ENCODE measurements around the gene FGF12.

FGF12 gene

DNA sequence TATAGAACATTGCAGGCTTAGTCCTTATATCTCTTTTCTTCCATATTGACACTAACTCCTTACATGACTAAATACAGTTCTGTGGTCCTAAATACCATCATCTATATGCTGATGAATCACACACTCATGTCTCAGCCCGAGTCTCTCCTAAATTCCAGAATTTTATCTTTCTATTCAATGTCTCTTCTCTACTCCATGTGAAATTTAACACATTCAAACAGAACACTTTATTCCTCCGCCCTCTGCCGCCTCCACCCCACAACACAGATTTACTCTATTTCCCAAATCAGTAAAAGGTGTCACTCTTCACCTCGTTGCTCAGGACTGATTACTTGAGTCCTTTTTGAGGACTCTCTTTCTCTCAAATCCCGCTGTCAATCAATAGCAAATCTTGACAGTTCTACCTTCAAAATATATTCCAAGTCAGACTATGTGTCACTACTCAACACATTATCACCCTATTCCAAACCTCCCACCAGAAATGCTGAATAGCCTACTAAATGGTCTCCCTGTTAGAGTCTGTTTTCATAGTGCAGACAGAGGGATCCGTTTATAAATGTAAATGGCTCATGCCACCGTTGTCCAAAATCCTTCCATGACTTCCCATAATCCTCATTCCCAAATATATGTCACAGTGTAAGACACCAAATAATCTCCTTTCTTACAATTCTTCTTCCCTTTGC is 230.3 kb downstream of the FGF12 start:
- Histone ChIP-seq H3K9me2 (replicated peaks; ENCODE audit: insufficient read depth, low read length) (no peaks in the 10 kb centered on the region), H3K4me3 (ENCODE audit: insufficient read depth, low read length, poor library complexity, severe bottlenecking) (no peak overlapping the region), H3K9ac (ENCODE audit: low read length) (no peak overlapping the region), H3K4me2 (ENCODE audit: low read depth, low read length, poor library complexity, severe bottlenecking) (no peak overlapping the region), H3F3A (ENCODE audit: insufficient read depth) (no peaks in the 10 kb centered on the region), H3K36me3 (ENCODE audit: low read length) (no peaks in the 10 kb centered on the region), H3K27ac (ENCODE audit: low read depth, low read length) (no peak overlapping the region), H3K79me2 (ENCODE audit: insufficient read depth, low read length) (no peaks in the 10 kb centered on the region), H3K9me3 (ENCODE audit: insufficient read depth, low read length) (no peaks in the 10 kb centered on the region), H2AFZ (ENCODE audit: low read depth, low read length, severe bottlenecking) (no peak overlapping the region), H4K20me1 (ENCODE audit: low read depth, low read length) (no peaks in the 10 kb centered on the region), H3K27me3 (ENCODE audit: low read length) (no peaks in the 10 kb centered on the region)
- TF ChIP-seq, protein P1, sequence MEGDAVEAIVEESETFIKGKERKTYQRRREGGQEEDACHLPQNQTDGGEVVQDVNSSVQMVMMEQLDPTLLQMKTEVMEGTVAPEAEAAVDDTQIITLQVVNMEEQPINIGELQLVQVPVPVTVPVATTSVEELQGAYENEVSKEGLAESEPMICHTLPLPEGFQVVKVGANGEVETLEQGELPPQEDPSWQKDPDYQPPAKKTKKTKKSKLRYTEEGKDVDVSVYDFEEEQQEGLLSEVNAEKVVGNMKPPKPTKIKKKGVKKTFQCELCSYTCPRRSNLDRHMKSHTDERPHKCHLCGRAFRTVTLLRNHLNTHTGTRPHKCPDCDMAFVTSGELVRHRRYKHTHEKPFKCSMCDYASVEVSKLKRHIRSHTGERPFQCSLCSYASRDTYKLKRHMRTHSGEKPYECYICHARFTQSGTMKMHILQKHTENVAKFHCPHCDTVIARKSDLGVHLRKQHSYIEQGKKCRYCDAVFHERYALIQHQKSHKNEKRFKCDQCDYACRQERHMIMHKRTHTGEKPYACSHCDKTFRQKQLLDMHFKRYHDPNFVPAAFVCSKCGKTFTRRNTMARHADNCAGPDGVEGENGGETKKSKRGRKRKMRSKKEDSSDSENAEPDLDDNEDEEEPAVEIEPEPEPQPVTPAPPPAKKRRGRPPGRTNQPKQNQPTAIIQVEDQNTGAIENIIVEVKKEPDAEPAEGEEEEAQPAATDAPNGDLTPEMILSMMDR (IDR thresholded peaks at IDR 0.05; ENCODE audit: insufficient read depth, low read length, poor library complexity, severe bottlenecking): no peak
- TF ChIP-seq EZH2phosphoT487 (conservative IDR thresholded peaks at IDR 0.05; ENCODE audit: low read length): no peak

DNA sequence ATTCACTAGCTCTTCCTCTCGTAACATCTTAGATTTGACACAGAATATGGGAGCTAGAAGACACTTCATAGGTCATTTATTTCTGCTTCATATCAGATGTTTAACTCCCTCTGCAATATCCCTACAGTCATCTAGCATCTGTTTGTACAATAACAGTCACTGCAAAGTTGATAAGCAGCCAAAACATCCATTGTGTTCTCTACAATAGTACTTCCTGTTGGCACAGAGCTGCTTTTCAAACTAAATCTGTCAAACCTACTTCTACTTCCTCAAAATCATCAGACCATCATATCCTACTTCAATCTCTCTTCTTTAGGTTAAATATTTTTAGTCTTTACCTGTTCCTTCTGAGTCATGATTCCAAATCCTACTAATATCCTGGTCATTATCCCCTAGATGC is 233.2 kb downstream of the FGF12 start:
- Histone ChIP-seq H4K20me1 (ENCODE audit: low read depth, low read length) (no peaks in the 10 kb centered on the region), H3K9ac (ENCODE audit: low read length) (no peak overlapping the region), H2AFZ (ENCODE audit: low read depth, low read length, severe bottlenecking) (peak overlapping the region; percentile 69), H3K27me3 (ENCODE audit: low read length) (no peaks in the 10 kb centered on the region), H3K4me2 (ENCODE audit: low read depth, low read length, poor library complexity, severe bottlenecking) (peak overlapping the region; percentile 45), H3K4me3 (ENCODE audit: insufficient read depth, low read length, poor library complexity, severe bottlenecking) (no peak overlapping the region), H3F3A (ENCODE audit: insufficient read depth) (no peaks in the 10 kb centered on the region), H3K9me2 (replicated peaks; ENCODE audit: insufficient read depth, low read length) (no peaks in the 10 kb centered on the region), H3K36me3 (ENCODE audit: low read length) (no peaks in the 10 kb centered on the region), H3K79me2 (ENCODE audit: insufficient read depth, low read length) (no peaks in the 10 kb centered on the region), H3K27ac (ENCODE audit: low read depth, low read length) (peak overlapping the region; percentile 48), H3K9me3 (ENCODE audit: insufficient read depth, low read length) (no peaks in the 10 kb centered on the region)
- TF ChIP-seq, protein P1 (IDR thresholded peaks at IDR 0.05; ENCODE audit: insufficient read depth, low read length, poor library complexity, severe bottlenecking): no peak
- no peak for TF ChIP-seq EZH2phosphoT487 (conservative IDR thresholded peaks at IDR 0.05; ENCODE audit: low read length)

DNA sequence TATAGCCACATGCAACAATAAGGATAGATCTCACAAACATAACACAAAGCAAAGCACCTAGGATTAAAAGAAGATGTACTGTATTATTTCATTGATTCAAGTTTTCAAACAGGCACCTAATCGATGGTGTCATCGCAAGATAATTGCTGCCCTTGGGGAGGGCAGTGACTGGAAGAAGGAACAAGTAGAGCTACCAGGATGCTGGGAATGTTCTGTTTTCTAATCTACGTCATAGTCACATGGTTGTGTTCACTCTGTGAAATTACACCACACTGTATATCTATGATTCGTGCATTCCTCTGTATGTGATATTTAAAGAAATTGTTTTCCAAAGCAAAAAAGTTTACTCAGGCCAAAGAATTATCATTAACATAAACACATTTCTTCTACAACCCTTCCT is 236.6 kb downstream of the FGF12 start:
- no peak overlapping the region for H3K9ac ChIP-seq (ENCODE audit: low read length)
- H3K27me3 ChIP-seq (ENCODE audit: low read length): no peaks in the 10 kb centered on the region
- no peak for TF ChIP-seq EZH2phosphoT487 (conservative IDR thresholded peaks at IDR 0.05; ENCODE audit: low read length)
- H3F3A ChIP-seq (ENCODE audit: insufficient read depth): no peaks in the 10 kb centered on the region
- no peak overlapping the region for H3K4me3 ChIP-seq (ENCODE audit: insufficient read depth, low read length, poor library complexity, severe bottlenecking)
- no peaks in the 10 kb centered on the region for H3K9me3 ChIP-seq (ENCODE audit: insufficient read depth, low read length)
- no peak overlapping the region for H3K4me2 ChIP-seq (ENCODE audit: low read depth, low read length, poor library complexity, severe bottlenecking)
- H2AFZ ChIP-seq (ENCODE audit: low read depth, low read length, severe bottlenecking): no peak overlapping the region
- H4K20me1 ChIP-seq (ENCODE audit: low read depth, low read length): no peaks in the 10 kb centered on the region
- H3K9me2 ChIP-seq (replicated peaks; ENCODE audit: insufficient read depth, low read length): no peaks in the 10 kb centered on the region
- no peaks in the 10 kb centered on the region for H3K36me3 ChIP-seq (ENCODE audit: low read length)
- H3K79me2 ChIP-seq (ENCODE audit: insufficient read depth, low read length): no peaks in the 10 kb centered on the region
- no peak overlapping the region for H3K27ac ChIP-seq (ENCODE audit: low read depth, low read length)

DNA sequence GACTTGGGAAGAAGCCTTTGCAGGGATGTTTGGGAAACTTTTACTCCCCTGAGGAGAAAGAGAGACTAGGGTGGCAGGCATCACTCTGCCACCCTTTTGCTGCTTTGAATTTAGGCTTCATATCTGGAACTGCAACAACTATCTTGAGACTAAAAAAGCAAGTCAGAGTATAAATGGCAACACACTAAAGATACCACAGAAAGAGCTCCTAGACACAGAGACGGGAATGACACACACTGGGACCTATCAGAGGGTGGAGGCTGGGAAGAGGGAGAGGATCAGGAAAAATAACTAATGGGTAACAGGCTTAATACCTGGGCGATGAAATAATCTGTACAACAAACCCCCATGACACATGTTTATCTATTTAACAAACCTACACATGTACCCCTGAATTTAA is 237.8 kb downstream of the FGF12 start:
- TF ChIP-seq, protein P1 (IDR thresholded peaks at IDR 0.05; ENCODE audit: insufficient read depth, low read length, poor library complexity, severe bottlenecking): no peak
- no peak for TF ChIP-seq EZH2phosphoT487 (conservative IDR thresholded peaks at IDR 0.05; ENCODE audit: low read length)
- no peak overlapping the region for H2AFZ ChIP-seq (ENCODE audit: low read depth, low read length, severe bottlenecking)
- no peak overlapping the region for H3K4me3 ChIP-seq (ENCODE audit: insufficient read depth, low read length, poor library complexity, severe bottlenecking)
- H3K4me2 ChIP-seq (ENCODE audit: low read depth, low read length, poor library complexity, severe bottlenecking): no peak overlapping the region
- no peaks in the 10 kb centered on the region for H3K36me3 ChIP-seq (ENCODE audit: low read length)
- no peaks in the 10 kb centered on the region for H3F3A ChIP-seq (ENCODE audit: insufficient read depth)
- H3K9ac ChIP-seq (ENCODE audit: low read length): no peak overlapping the region
- H3K27me3 ChIP-seq (ENCODE audit: low read length): no peaks in the 10 kb centered on the region
- H3K27ac ChIP-seq (ENCODE audit: low read depth, low read length): no peak overlapping the region
- H3K79me2 ChIP-seq (ENCODE audit: insufficient read depth, low read length): no peaks in the 10 kb centered on the region
- H3K9me2 ChIP-seq (replicated peaks; ENCODE audit: insufficient read depth, low read length): no peaks in the 10 kb centered on the region
- H4K20me1 ChIP-seq (ENCODE audit: low read depth, low read length): no peaks in the 10 kb centered on the region
- H3K9me3 ChIP-seq (ENCODE audit: insufficient read depth, low read length): no peaks in the 10 kb centered on the region

Measured in SU-DHL-6 (cell line).